ENCODE measurements around the gene SSR3. TPM values are rescaled to one million over a fixed set of nuclear protein-coding genes. Genes with fewer than 3 reads are reported as not detected.

Gene SSR3
- 268 and 325 TPM in 2 replicates for total RNA-seq (2016; rRNA removed; fragmentation: Illumina TruSeq; extraction: Trizol)
- 126 and 142 TPM in 2 replicates for total RNA-seq (2016; cell fraction: cytosol; rRNA removed; fragmentation: Illumina TruSeq; extraction: Trizol; ENCODE audit: low read depth)
- 268 and 325 TPM in 2 replicates for total RNA-seq (2016; cell fraction: insoluble cytoplasmic fraction; rRNA removed; fragmentation: Illumina TruSeq; extraction: Trizol)
- 216 and 243 TPM in 2 replicates for total RNA-seq (2016; cell fraction: membrane; rRNA removed; fragmentation: Illumina TruSeq; extraction: Trizol)
- 248 and 272 TPM in 2 replicates for total RNA-seq (2016; cell fraction: nucleus; rRNA removed; fragmentation: Illumina TruSeq; extraction: Trizol)
- 202 and 229 TPM in 2 replicates for polyA plus RNA-seq (2011; rRNA removed)
- 132 and 137 TPM in 2 replicates for polyA plus RNA-seq (2011; cell fraction: cytosol; rRNA removed)
- polyA plus RNA-seq (2011; cell fraction: nucleus; rRNA removed) = 32.0 and 34.3 TPM in 2 replicates
- polyA plus RNA-seq (2012) = 207 and 230 TPM in 2 replicates
- 127 and 140 TPM in 2 replicates for polyA plus RNA-seq (2016; cell fraction: cytosol; fragmentation: Illumina TruSeq; extraction: Trizol; ENCODE audit: low read depth)
- 171 and 180 TPM in 2 replicates for polyA plus RNA-seq (2016; cell fraction: insoluble cytoplasmic fraction; fragmentation: Illumina TruSeq; extraction: Trizol; ENCODE audit: low read depth)
- polyA plus RNA-seq (2016; cell fraction: membrane; fragmentation: Illumina TruSeq; extraction: Trizol; ENCODE audit: low read depth) = 172 and 176 TPM in 2 replicates
- polyA plus RNA-seq (2016; cell fraction: nucleus; fragmentation: Illumina TruSeq; extraction: Trizol; ENCODE audit: insufficient read depth, low read depth) = 261 and 267 TPM in 2 replicates
- polyA minus RNA-seq (2011; rRNA and poly(A)+ RNA removed; ENCODE audit: low replicate concordance) = 489 and 620 TPM in 2 replicates
- 126 and 129 TPM in 2 replicates for polyA minus RNA-seq (2011; cell fraction: cytosol; rRNA and poly(A)+ RNA removed)
- 155 and 165 TPM in 2 replicates for polyA minus RNA-seq (2011; cell fraction: nucleus; rRNA and poly(A)+ RNA removed)
- Bru-seq, nascent RNA = percentile 99 among the genes with signal in this experiment
- percentile 98 among the genes with signal in this experiment for BruChase-seq, experiment 1, labeled RNA remaining after a 6-hour chase
- BruChase-seq, experiment 2, labeled RNA remaining after a 2-hour chase = percentile 98 among the genes with signal in this experiment
- long read RNA-seq, experiment 1, transcript SSR3-204 (4 exons, 873 nt) = minor isoform, 5 of 244 reads
- long read RNA-seq, experiment 1, transcript SSR3-205 (5 exons, 1,039 nt) = minor isoform, 5 of 244 reads
- long read RNA-seq, experiment 1, transcript SSR3-201 (5 exons, 3,716 nt) = major isoform, 187 of 244 reads
- long read RNA-seq, experiment 1, partial matches to known transcripts = 4 of 244 reads
- long read RNA-seq, experiment 1, other reads (novel, unspliced or antisense) = 41 of 244 reads
- long read RNA-seq, experiment 2, transcript SSR3-201 (5 exons, 3,716 nt) = major isoform, 146 of 370 reads
- long read RNA-seq, experiment 2, partial matches to known transcripts = 16 of 370 reads
- long read RNA-seq, experiment 2, other reads (novel, unspliced or antisense) = 199 of 370 reads

GRCh38 chr3:156554842-156555687, at the start of gene SSR3:
Gene SSR3 (minus strand): TSS chr3:156555117. CDS start chr3:156555089, 28 bp downstream.
- H3K27me3 ChIP-seq (ENCODE audit: control insufficient read depth in 1 of 2, insufficient read depth in 2 of 2, low read length in 2 of 2) = no peaks in the 10 kb centered on the region; a peak in 2 of 5 replicates
- FAIRE-seq (peak; percentile 83), ATAC-seq (peak; percentile 99), DNase-seq (ENCODE audit: low spot score) (peak; percentile 96)
- no TSS peak for BruUV-seq (replicated peaks)
- H3K27ac ChIP-seq (ENCODE audit: extremely low read length, insufficient read depth, low read length) = peak within 1 kb of the TSS; percentile 94
- peak within 1 kb of the TSS; percentile 98 for H3K9ac ChIP-seq (ENCODE audit: insufficient read depth, low read depth, low read length)
- peaks cover 38% of the 10 kb centered on the region for H3K4me1 ChIP-seq (ENCODE audit: insufficient read depth, low read length)
- H2AFZ ChIP-seq (ENCODE audit: low read length) = peak within 1 kb of the TSS; percentile 75
- intact Hi-C loops (cut with micrococcal nuclease; ENCODE audit: unreplicated experiment) = loop anchor here (1.0 kb wide), 2 partner anchors 119 to 582 kb away; partner anchors contain the start of gene TIPARP
- peaks cover 8% of the 10 kb centered on the region; the same call in 1 of the 2 replicates for H4K20me1 ChIP-seq (ENCODE audit: insufficient read depth, low read length)
- peak within 1 kb of the TSS; percentile 79 for H3K4me2 ChIP-seq (ENCODE audit: low read depth, low read length)
- H3K9me3 ChIP-seq (ENCODE audit: low read length) = no peaks in the 10 kb centered on the region
- CTCF ChIA-PET (ENCODE audit: low intra/inter-chr PET ratio, low total read pairs) = no interaction called here
- in situ Hi-C loops (cut with HindIII; ENCODE audit: extremely low pct_ligation_motif_present, low pct_unique_long_range_greater_than_20kb) = loop anchor here (10.0 kb wide), 1 partner anchor 120 kb away; the partner anchor contains the start of gene TIPARP
- H3K36me3 ChIP-seq (replicated peaks in 1 of 2; ENCODE audit: control insufficient read depth in 1 of 2, insufficient read depth in 2 of 2, low read length in 2 of 2) = peaks cover 3 to 23% of the 10 kb centered on the region in 2 experiments; a peak in 3 of 5 replicates
- peak within 1 kb of the TSS; percentile 85 to 100 (median 91) for H3K4me3 ChIP-seq (replicated peaks in 1 of 3; ENCODE audit: insufficient read depth in 1 of 3, low read depth in 2 of 3, low read length in 3 of 3)
- 37% methylated on average over 21 of the region's 60 CpGs for WGBS (ENCODE audit: low lambda C conversion rate)
- peaks cover 49% of the 10 kb centered on the region for H3K79me2 ChIP-seq (ENCODE audit: insufficient read depth, low read length)
- POLR2A ChIA-PET = interaction anchor here (0.9 to 3.3 kb wide), 16 partner anchors 8 to 620 kb away, joined by 3 to 20 read pairs (median 6); partner anchors contain the start of genes CCNL1 and TIPARP
- 0 out of 2 replicates have a peak, but pooled peaks have one; percentile 27 for TF ChIP-seq SMAD9 (CRISPR knock-in tag; IDR thresholded peaks at IDR 0.05)
- no peak for TF ChIP-seq ZNF264 (CRISPR knock-in tag; IDR thresholded peaks at IDR 0.05)
- peak; percentile 60; the same call in 1 of the 2 replicates for TF ChIP-seq ZNF280D (CRISPR knock-in tag; IDR thresholded peaks at IDR 0.05)
- TF ChIP-seq, protein P1, sequence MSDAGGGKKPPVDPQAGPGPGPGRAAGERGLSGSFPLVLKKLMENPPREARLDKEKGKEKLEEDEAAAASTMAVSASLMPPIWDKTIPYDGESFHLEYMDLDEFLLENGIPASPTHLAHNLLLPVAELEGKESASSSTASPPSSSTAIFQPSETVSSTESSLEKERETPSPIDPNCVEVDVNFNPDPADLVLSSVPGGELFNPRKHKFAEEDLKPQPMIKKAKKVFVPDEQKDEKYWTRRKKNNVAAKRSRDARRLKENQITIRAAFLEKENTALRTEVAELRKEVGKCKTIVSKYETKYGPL (CRISPR knock-in tag; IDR thresholded peaks at IDR 0.05) = no peak
- TF ChIP-seq, protein P2, sequence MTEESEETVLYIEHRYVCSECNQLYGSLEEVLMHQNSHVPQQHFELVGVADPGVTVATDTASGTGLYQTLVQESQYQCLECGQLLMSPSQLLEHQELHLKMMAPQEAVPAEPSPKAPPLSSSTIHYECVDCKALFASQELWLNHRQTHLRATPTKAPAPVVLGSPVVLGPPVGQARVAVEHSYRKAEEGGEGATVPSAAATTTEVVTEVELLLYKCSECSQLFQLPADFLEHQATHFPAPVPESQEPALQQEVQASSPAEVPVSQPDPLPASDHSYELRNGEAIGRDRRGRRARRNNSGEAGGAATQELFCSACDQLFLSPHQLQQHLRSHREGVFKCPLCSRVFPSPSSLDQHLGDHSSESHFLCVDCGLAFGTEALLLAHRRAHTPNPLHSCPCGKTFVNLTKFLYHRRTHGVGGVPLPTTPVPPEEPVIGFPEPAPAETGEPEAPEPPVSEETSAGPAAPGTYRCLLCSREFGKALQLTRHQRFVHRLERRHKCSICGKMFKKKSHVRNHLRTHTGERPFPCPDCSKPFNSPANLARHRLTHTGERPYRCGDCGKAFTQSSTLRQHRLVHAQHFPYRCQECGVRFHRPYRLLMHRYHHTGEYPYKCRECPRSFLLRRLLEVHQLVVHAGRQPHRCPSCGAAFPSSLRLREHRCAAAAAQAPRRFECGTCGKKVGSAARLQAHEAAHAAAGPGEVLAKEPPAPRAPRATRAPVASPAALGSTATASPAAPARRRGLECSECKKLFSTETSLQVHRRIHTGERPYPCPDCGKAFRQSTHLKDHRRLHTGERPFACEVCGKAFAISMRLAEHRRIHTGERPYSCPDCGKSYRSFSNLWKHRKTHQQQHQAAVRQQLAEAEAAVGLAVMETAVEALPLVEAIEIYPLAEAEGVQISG (CRISPR knock-in tag; IDR thresholded peaks at IDR 0.05) = peak; percentile 29; the same call in 1 of the 2 replicates
- no peak for TF ChIP-seq GTF2F1 (IDR thresholded peaks at IDR 0.05; ENCODE audit: low read length)
